C4-2B (cell line): Measurements from ENCODE around the gene NWD2.

Experiments
- H3K27ac ChIP-seq: fragments of 450-650 bp; 2 replicates; pipeline ENCODE4 v1.5.1; 2017
- CTCF ChIP-seq: fragments of 450-650 bp; conservative IDR thresholded peaks from 2 replicates; pipeline ENCODE4 v1.5.1; 2017; ENCODE audit warnings: mild to moderate bottlenecking
- ZFX ChIP-seq: fragments of 450-650 bp; IDR thresholded peaks from 2 replicates; pipeline ENCODE4 v1.6.1; 2017

The NWD2 gene

DNA sequence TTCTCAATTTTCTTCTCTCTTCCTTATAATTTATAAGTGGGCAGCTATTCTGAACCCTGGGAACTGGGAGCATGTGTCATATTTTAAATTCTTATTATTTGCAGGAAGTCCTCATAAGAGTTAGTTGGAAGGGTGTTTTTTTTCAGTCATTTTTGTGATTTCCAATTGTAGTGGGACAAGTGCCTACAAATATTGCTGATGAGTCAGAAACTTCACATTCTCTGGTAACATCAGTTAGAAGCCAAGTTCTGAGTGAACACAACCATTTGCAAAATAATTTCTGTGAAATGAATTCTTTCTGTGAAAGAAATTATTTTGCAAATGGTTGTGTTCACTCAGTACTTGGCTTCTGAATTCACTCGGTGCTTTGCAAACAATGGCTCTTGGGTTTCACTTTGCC lies 20.8 kb upstream of the NWD2 start:
- H3K27ac ChIP-seq = no peak overlapping the region
- no peak for TF ChIP-seq ZFX
- no peak for TF ChIP-seq CTCF

DNA sequence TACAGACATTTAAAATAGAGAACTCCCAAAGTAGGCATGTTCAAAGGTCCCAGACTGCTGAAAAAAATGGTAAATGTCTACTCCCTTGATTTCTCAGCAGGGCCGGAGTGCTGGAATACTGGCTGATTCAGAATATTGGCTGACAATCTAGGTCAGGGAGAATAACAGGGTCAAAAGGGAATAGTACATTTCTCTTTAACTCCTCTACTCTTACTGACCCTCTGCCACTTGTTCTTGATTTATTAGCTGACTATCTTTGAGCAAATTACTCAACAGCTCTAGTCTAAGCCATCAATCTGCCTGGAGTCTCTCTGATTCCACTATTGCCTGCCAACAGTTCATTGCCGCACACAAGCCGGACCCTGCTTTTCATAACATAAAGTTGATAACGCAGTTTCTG lies 19.7 kb upstream of the NWD2 start:
- H3K27ac ChIP-seq = no peak overlapping the region
- no peak for TF ChIP-seq ZFX
- TF ChIP-seq CTCF = no peak

- no peak overlapping the region for H3K27ac ChIP-seq
- TF ChIP-seq ZFX (no peak), CTCF (no peak)
Observed at GRCh38 chr4:37225778-37226177, 18.8 kb upstream of the NWD2 start.

GRCh38 chr4:37232315-37232714 lies 12.2 kb upstream of the NWD2 start:
- H3K27ac ChIP-seq = no peak overlapping the region
- TF ChIP-seq ZFX = no peak
- no peak for TF ChIP-seq CTCF

- no peak overlapping the region for H3K27ac ChIP-seq
- TF ChIP-seq CTCF (no peak), ZFX (no peak)
Observed at GRCh38 chr4:37236165-37236564, 8.4 kb upstream of the NWD2 start.

DNA sequence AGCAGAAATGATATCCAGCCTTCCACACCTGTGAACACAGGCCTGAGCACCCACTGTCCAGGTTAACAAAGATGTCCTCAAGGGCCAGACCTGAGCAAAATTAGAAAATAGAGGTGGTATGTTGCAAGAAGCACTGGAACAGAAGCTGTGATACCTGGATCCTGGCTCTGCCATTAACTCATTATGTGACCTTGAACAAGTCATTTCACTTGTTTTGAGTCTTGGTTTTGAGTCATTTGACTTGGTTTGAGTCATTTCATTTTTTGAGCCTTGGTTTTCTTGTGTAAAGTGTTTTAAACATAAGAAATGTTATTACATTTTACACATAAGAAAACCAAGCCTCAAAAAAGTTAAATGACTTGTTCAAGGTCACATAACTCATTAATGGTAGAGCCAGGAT lies 2.9 kb upstream of the NWD2 start:
- H3K27ac ChIP-seq = no peak overlapping the region
- TF ChIP-seq CTCF (no peak), ZFX (no peak)

DNA sequence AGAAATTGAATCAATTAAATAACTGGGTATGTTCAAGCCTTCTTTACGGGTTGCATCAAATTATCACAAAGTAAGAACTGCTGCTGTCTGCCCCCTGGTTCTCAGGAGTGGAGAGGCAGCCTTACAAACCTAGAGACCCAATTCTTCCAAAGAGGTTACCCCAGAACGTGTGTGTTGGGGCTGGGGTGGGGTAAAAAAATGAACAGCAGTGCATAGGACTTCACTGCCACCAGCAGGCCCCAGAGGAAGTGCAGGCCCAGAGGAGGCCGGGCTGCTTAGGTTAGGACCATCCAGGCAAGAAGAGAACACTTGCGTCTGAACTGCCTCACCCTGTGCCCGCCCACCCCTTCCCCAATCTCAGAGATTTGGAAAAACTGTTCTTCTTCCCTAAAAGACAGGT lies 1.5 kb upstream of the NWD2 start:
- TF ChIP-seq CTCF (no peak; the same call in 1 of the 2 replicates), ZFX (no peak)
- no peak overlapping the region for H3K27ac ChIP-seq
